Uterine smooth muscle cell (primary cell): ENCODE results near the gene WFDC2. TPM values are rescaled to one million over a fixed set of nuclear protein-coding genes. Genes with fewer than 3 reads are reported as not detected.

Experiments
- total RNA-seq: library from RNA; depleted of rRNA; stranded (reverse); fragments of >200 nt; gene quantifications from 2 replicates; pipeline ENCODE4 v1.2.3, GENCODE V29; 2014

The WFDC2 gene
- total RNA-seq, result not detected in 2 replicates

GRCh38 chr20:45469336-45470261 is at the start of gene WFDC2:
Gene WFDC2, plus strand, starts transcription at chr20:45469753. Its CDS starts 29 bp downstream, at chr20:45469782.

GRCh38 chr20:45515147-45515913 is 45.8 kb downstream of the WFDC2 start, which contains the start of gene SPINT3:
Gene SPINT3, minus strand, starts transcription at chr20:45515622. Its CDS starts 14 bp downstream, at chr20:45515608.

Other genes with a start within 250 kb of the WFDC2 start
- gene SEMG2, start 248.4 kb upstream of the WFDC2 start, total RNA-seq, result not detected in 2 replicates
- gene SLPI, start 215.2 kb upstream of the WFDC2 start, total RNA-seq, result not detected in 2 replicates
- gene RBPJL, start 162.9 kb upstream of the WFDC2 start, total RNA-seq, result not detected in 2 replicates
- 0.11 TPM in 1 of 2 replicates, not detected in the other for gene MATN4, start 161.5 kb upstream of the WFDC2 start, total RNA-seq
- 129 and 156 TPM in 2 replicates for gene SDC4, start 121.3 kb upstream of the WFDC2 start, total RNA-seq
- gene SYS1, start 106.6 kb upstream of the WFDC2 start, total RNA-seq, result 18.5 and 19.4 TPM in 2 replicates
- gene TP53TG5, start 91.4 kb upstream of the WFDC2 start, total RNA-seq, result not detected in 2 replicates
- 3.4 and 9.6 TPM in 2 replicates for gene DBNDD2, start 61.5 kb upstream of the WFDC2 start, total RNA-seq
- gene PIGT, start 53.6 kb upstream of the WFDC2 start, total RNA-seq, result 16.7 and 21.1 TPM in 2 replicates
- not detected in 2 replicates for gene SPINT3, start 45.9 kb downstream of the WFDC2 start, total RNA-seq
- not detected in 2 replicates for gene WFDC6, start 69.7 kb downstream of the WFDC2 start, total RNA-seq
- not detected in 2 replicates for gene EPPIN, start 77.6 kb downstream of the WFDC2 start, total RNA-seq
- not detected in 2 replicates for gene WFDC8, start 109.5 kb downstream of the WFDC2 start, total RNA-seq
- gene WFDC10A, start 160.0 kb downstream of the WFDC2 start, total RNA-seq, result not detected in 2 replicates
- gene WFDC9, start 161.5 kb downstream of the WFDC2 start, total RNA-seq, result not detected in 2 replicates
- not detected in 2 replicates for gene WFDC11, start 200.5 kb downstream of the WFDC2 start, total RNA-seq
- gene WFDC13, start 232.3 kb downstream of the WFDC2 start, total RNA-seq, result not detected in 2 replicates
- not detected in 2 replicates for gene WFDC10B, start 235.3 kb downstream of the WFDC2 start, total RNA-seq